Stimulated activated CD4-positive, alpha-beta T cell treated with anti-CD3 and anti-CD28 coated beads, Interleukin-2, amount 100 ng/mL, for 4 hours (primary cell): Measurements from ENCODE around the gene SIMC1.

Experiments used
- DNase-seq: peaks from one replicate; pipeline ENCODE4 v3.0.0-alpha.2; 2020; ENCODE audit warnings: low read depth

SIMC1 gene

GRCh38 chr5:176365351-176366231, 127.4 kb downstream of the SIMC1 start, which contains the start of gene ARL10:
Gene ARL10, plus strand, starts transcription at chr5:176365487. Its CDS starts 77 bp downstream, at chr5:176365564.
- peak; percentile 49 for DNase-seq

- no peak for DNase-seq
These were observed 128.1 kb downstream of the SIMC1 start for GRCh38 chr5:176366232-176366894.

- no peak for DNase-seq
These were observed 130.5 kb downstream of the SIMC1 start for GRCh38 chr5:176368726-176369125.

- DNase-seq, result no peak
These were observed 131.9 kb downstream of the SIMC1 start for GRCh38 chr5:176369934-176370711.

GRCh38 chr5:176371621-176372539, 133.7 kb downstream of the SIMC1 start:
- no peak for DNase-seq

GRCh38 chr5:176373100-176373818, 135.0 kb downstream of the SIMC1 start:
- no peak for DNase-seq

GRCh38 chr5:176379881-176380280, 141.7 kb downstream of the SIMC1 start:
- DNase-seq, result no peak

- no peak for DNase-seq
These were observed 143.2 kb downstream of the SIMC1 start for GRCh38 chr5:176381423-176381822.

GRCh38 chr5:176381979-176382378, 143.8 kb downstream of the SIMC1 start:
- no peak for DNase-seq

GRCh38 chr5:176382721-176383120, 144.5 kb downstream of the SIMC1 start:
- DNase-seq, result no peak

GRCh38 chr5:176383248-176383905, 145.2 kb downstream of the SIMC1 start:
- no peak for DNase-seq

- no peak for DNase-seq
These were observed 145.7 kb downstream of the SIMC1 start for GRCh38 chr5:176383961-176384360.

- no peak for DNase-seq
These were observed 146.2 kb downstream of the SIMC1 start for GRCh38 chr5:176384366-176384930.

- DNase-seq, result no peak
These were observed 146.8 kb downstream of the SIMC1 start for GRCh38 chr5:176384991-176385390.

- DNase-seq, result no peak
These were observed 148.3 kb downstream of the SIMC1 start for GRCh38 chr5:176386491-176386890.

- DNase-seq, result no peak
These were observed 149.2 kb downstream of the SIMC1 start for GRCh38 chr5:176387384-176387925.

GRCh38 chr5:176388003-176388443, 149.8 kb downstream of the SIMC1 start:
- DNase-seq, result no peak

GRCh38 chr5:176388444-176389134, 150.4 kb downstream of the SIMC1 start, which contains the start of the genes HIGD2A and NOP16:
Gene HIGD2A, plus strand, starts transcription at chr5:176388751. Its CDS starts 69 bp downstream, at chr5:176388820.
Gene NOP16, minus strand, starts transcription at chr5:176388598. Its CDS starts 59 bp downstream, at chr5:176388539.
- DNase-seq, result peak; percentile 100
